H1 (cell line): ENCODE data around the gene ZNF831. TPM values are rescaled to one million over a fixed set of nuclear protein-coding genes. Genes with fewer than 3 reads are reported as not detected.

ENCODE experiments used
- CTCF ChIA-PET: fragments of 300-600 bp; sonication (Branson Sonifier 250); formaldehyde crosslinking; loops from one replicate; lab custom pipeline; 2021; ENCODE audit not compliant: partially characterized antibody; lab: Charles Lee
- POLR2A ChIA-PET: fragments of 300-600 bp; sonication (Branson Sonifier 250); formaldehyde crosslinking; loops from one replicate; lab custom pipeline; 2021; ENCODE audit warnings: inconsistent platforms; ENCODE audit not compliant: partially characterized antibody; lab: Charles Lee
- DNase-seq, 2 experiments: peaks; one replicate each; pipeline versions ENCODE4 v3.0.0 to v3.0.0-alpha.2; 2010 to 2022; ENCODE audit warnings: low spot score in 2 of 2, low read depth in 1 of 2, mixed read lengths in 1 of 2
- FAIRE-seq: peaks from 2 replicates; lab custom pipeline; 2011; peaks lifted over from hg19 to GRCh38; lab: Jason Lieb, UNC
- H2AFZ ChIP-seq: 2 replicates; pipeline ENCODE4 v1.8.1; 2012; ENCODE audit warnings: low read length, inconsistent platforms
- H2AK5ac ChIP-seq: 2 replicates; pipeline ENCODE4 v1.6.1; 2013; ENCODE audit warnings: low read depth, low read length
- H2BK120ac ChIP-seq: replicated peaks from 2 replicates; pipeline ENCODE3; 2013; ENCODE audit warnings: low read depth, low read length, inconsistent platforms
- H2BK12ac ChIP-seq: 2 replicates; pipeline ENCODE4 v1.6.1; 2013; ENCODE audit warnings: low read depth, low read length
- H2BK15ac ChIP-seq: 2 replicates; pipeline ENCODE4 v1.6.1; 2013; ENCODE audit warnings: low read length
- H2BK20ac ChIP-seq: 2 replicates; pipeline ENCODE4 v1.6.1; 2013; ENCODE audit warnings: low read length
- H2BK5ac ChIP-seq: 2 replicates; pipeline ENCODE4 v1.6.1; 2013; ENCODE audit warnings: low read depth, low read length
- H3K14ac ChIP-seq: 2 replicates; pipeline ENCODE4 v1.6.1; 2013; ENCODE audit warnings: inconsistent platforms; ENCODE audit not compliant: insufficient read length
- H3K18ac ChIP-seq: 2 replicates; pipeline ENCODE4 v1.6.1; 2013; ENCODE audit warnings: low read length; ENCODE audit errors: extremely low read depth
- H3K23ac ChIP-seq: 2 replicates; pipeline ENCODE4 v1.6.1; 2013; ENCODE audit warnings: inconsistent platforms; ENCODE audit not compliant: insufficient read length
- H3K23me2 ChIP-seq: 2 replicates; pipeline ENCODE4 v1.6.1; 2013; ENCODE audit warnings: low read depth, low read length
- H3K27ac ChIP-seq: 2 replicates; pipeline ENCODE4 v1.6.1; 2011; ENCODE audit warnings: low read depth, low read length, inconsistent platforms
- H3K27me3 ChIP-seq, 4 experiments: replicated peaks in 1 of 4; 1 replicate in 1 of 4; 2 replicates in 3 of 4; pipeline versions ENCODE4 v1.6.1 to v1.8.1; 2011 to 2013; ENCODE audit warnings: low read length in 3 of 4, mild to moderate bottlenecking in 3 of 4, inconsistent platforms in 2 of 4, mixed read lengths in 2 of 4, moderate library complexity in 1 of 4; ENCODE audit not compliant: control insufficient read depth in 3 of 4, insufficient read depth in 3 of 4; ENCODE audit errors: extremely low read depth in 1 of 4
- H3K36me3 ChIP-seq, 4 experiments: 2 replicates each; pipeline versions ENCODE4 v1.6.1 to v1.8.1; 2011 to 2013; ENCODE audit warnings: mild to moderate bottlenecking in 4 of 4, low read length in 3 of 4, moderate library complexity in 2 of 4, control low read depth in 1 of 4, inconsistent platforms in 1 of 4; ENCODE audit not compliant: insufficient read depth in 4 of 4, control insufficient read depth in 2 of 4
- H3K4ac ChIP-seq: replicated peaks from 2 replicates; pipeline ENCODE3; 2013; ENCODE audit warnings: low read length, low read depth, mixed read lengths, inconsistent platforms; ENCODE audit not compliant: insufficient read length
- H3K4me1 ChIP-seq, 4 experiments: replicated peaks in 1 of 4; 1 replicate in 1 of 4; 2 replicates in 3 of 4; pipeline versions ENCODE4 v1.6.1 to v1.8.1; 2011 to 2013; ENCODE audit warnings: low read length in 3 of 4, inconsistent platforms in 2 of 4, mixed read lengths in 1 of 4; ENCODE audit not compliant: insufficient read depth in 4 of 4, control insufficient read depth in 3 of 4
- H3K4me2 ChIP-seq, 2 experiments: 2 replicates each; pipeline versions ENCODE4 v1.6.1 to v1.8.1; 2011 to 2013; ENCODE audit warnings: low read depth in 2 of 2, low read length in 2 of 2, control low read depth in 1 of 2, inconsistent platforms in 1 of 2, mild to moderate bottlenecking in 1 of 2; ENCODE audit not compliant: insufficient read depth in 1 of 2
- H3K4me3 ChIP-seq, 4 experiments: fragments of 200-600, 300-600 bp in 1 of 4; sonication (generic), shearing (Covaris generic), sonication (Bioruptor Twin) in 1 of 4; 2 replicates each; pipeline versions ENCODE4 v1.5.1 to v1.8.1; 2011 to 2016; ENCODE audit warnings: low read length in 4 of 4, low read depth in 3 of 4, control low read depth in 2 of 4, inconsistent platforms in 2 of 4, mild to moderate bottlenecking in 2 of 4, mixed read lengths in 1 of 4, moderate library complexity in 1 of 4; ENCODE audit not compliant: insufficient read depth in 2 of 4; ENCODE audit errors: extremely low read depth in 1 of 4
- H3K56ac ChIP-seq: replicated peaks from 2 replicates; pipeline ENCODE3; 2013; ENCODE audit warnings: low read depth, mild to moderate bottlenecking, mixed read lengths, low read length, inconsistent platforms; ENCODE audit not compliant: insufficient read length
- H3K79me1 ChIP-seq: 2 replicates; pipeline ENCODE4 v1.6.1; 2013; ENCODE audit warnings: low read depth, low read length, control low read depth
- H3K79me2 ChIP-seq, 2 experiments: 2 replicates each; pipeline versions ENCODE4 v1.6.1 to v1.8.1; 2012 to 2013; ENCODE audit warnings: low read length in 2 of 2, mild to moderate bottlenecking in 2 of 2, inconsistent platforms in 1 of 2; ENCODE audit not compliant: insufficient read depth in 2 of 2, control insufficient read depth in 1 of 2
- H3K9ac ChIP-seq, 4 experiments: replicated peaks in 1 of 4; 1 replicate in 1 of 4; 2 replicates in 3 of 4; pipeline versions ENCODE4 v1.6.1 to v1.8.1; 2011 to 2013; ENCODE audit warnings: low read depth in 3 of 4, low read length in 3 of 4, control low read depth in 2 of 4, mild to moderate bottlenecking in 2 of 4, moderate library complexity in 2 of 4, inconsistent platforms in 1 of 4; ENCODE audit errors: extremely low read depth in 1 of 4
- H3K9me3 ChIP-seq, 2 experiments: 2 replicates each; pipeline versions ENCODE4 v1.6.1 to v1.8.1; 2012 to 2013; ENCODE audit warnings: mild to moderate bottlenecking in 2 of 2, moderate library complexity in 2 of 2, control low read depth in 1 of 2, inconsistent platforms in 1 of 2, low read depth in 1 of 2, low read length in 1 of 2, mixed read lengths in 1 of 2; ENCODE audit not compliant: insufficient read depth in 2 of 2
- H4K20me1 ChIP-seq, 2 experiments: replicated peaks in 1 of 2; 2 replicates each; pipeline versions ENCODE3 to v1.8.1; 2011 to 2013; ENCODE audit warnings: inconsistent platforms in 2 of 2, low read length in 2 of 2, mild to moderate bottlenecking in 1 of 2; ENCODE audit not compliant: insufficient read depth in 2 of 2, control insufficient read depth in 1 of 2
- H4K5ac ChIP-seq: 2 replicates; pipeline ENCODE4 v1.6.1; 2013; ENCODE audit warnings: low read length, low read depth, mixed read lengths, inconsistent platforms; ENCODE audit not compliant: insufficient read length
- H4K8ac ChIP-seq: 2 replicates; pipeline ENCODE4 v1.8.0; 2013; ENCODE audit warnings: mild to moderate bottlenecking, moderate library complexity, low read length, inconsistent platforms; ENCODE audit not compliant: insufficient read depth; ENCODE audit errors: extremely low read depth
- H4K91ac ChIP-seq: replicated peaks from 2 replicates; pipeline ENCODE3; 2013; ENCODE audit warnings: low read length, mixed read lengths, inconsistent platforms; ENCODE audit not compliant: insufficient read length
- ATF3 ChIP-seq: IDR thresholded peaks from 2 replicates; pipeline ENCODE4 v1.6.1; 2011; ENCODE audit warnings: low read depth, mild to moderate bottlenecking, low read length; ENCODE audit not compliant: insufficient read depth
- EGR1 ChIP-seq: IDR thresholded peaks from 2 replicates; pipeline ENCODE4 v1.6.1; 2011; ENCODE audit warnings: low read depth, low read length, borderline replicate concordance
- JUN ChIP-seq: IDR thresholded peaks from 2 replicates; pipeline ENCODE4 v1.6.1; 2011; ENCODE audit warnings: low read depth, mild to moderate bottlenecking, improper control_type of control experiment, low read length
- KDM1A ChIP-seq: fragments of 200-600, 300-600 bp; sonication (generic); IDR thresholded peaks from 2 replicates; pipeline ENCODE4 v1.7.1; 2016; ENCODE audit warnings: mild to moderate bottlenecking, low read length, borderline replicate concordance
- KDM4A ChIP-seq: IDR thresholded peaks from one replicate; pipeline ENCODE4 v1.7.1; 2012; ENCODE audit warnings: low read depth, mild to moderate bottlenecking, moderate library complexity, low read length, inconsistent platforms; ENCODE audit not compliant: severe bottlenecking
- PHF8 ChIP-seq: fragments of 200-600 bp; sonication (generic); conservative IDR thresholded peaks from 2 replicates; pipeline ENCODE4 v1.7.1; 2012; ENCODE audit warnings: low read depth, mild to moderate bottlenecking, inconsistent platforms, low read length, moderate library complexity
- RAD21 ChIP-seq, 2 experiments: IDR thresholded peaks in 1 of 2; conservative IDR thresholded peaks in 1 of 2; 2 replicates each; pipeline ENCODE4 v1.6.1; 2011; ENCODE audit warnings: low read depth in 2 of 2, low read length in 2 of 2, improper control_type of control experiment in 1 of 2, inconsistent platforms in 1 of 2, mild to moderate bottlenecking in 1 of 2, moderate library complexity in 1 of 2
- RFX5 ChIP-seq: IDR thresholded peaks from 2 replicates; pipeline ENCODE4 v1.6.1; 2011; ENCODE audit warnings: low read depth, low read length, improper control_type of control experiment, borderline replicate concordance
- TBP ChIP-seq: IDR thresholded peaks from 2 replicates; pipeline ENCODE4 v1.6.1; 2011; ENCODE audit warnings: low read depth, low read length, improper control_type of control experiment
- USF2 ChIP-seq: IDR thresholded peaks from 2 replicates; pipeline ENCODE4 v1.6.1; 2011; ENCODE audit warnings: low read length, improper control_type of control experiment
- WGBS, 2 experiments: shearing (Covaris generic) in 1 of 2; methylation state at CpG; one replicate each; pipeline versions ENCODE4 v1.1.6 to v1.1.7; 2013 to 2015; ENCODE audit warnings: low lambda C conversion rate in 2 of 2, mixed read lengths in 2 of 2, inconsistent platforms in 1 of 2, low coverage in 1 of 2, missing lambda C conversion rate in 1 of 2; ENCODE audit not compliant: insufficient replicate concordance in 2 of 2, insufficient coverage in 1 of 2, insufficient read length in 1 of 2; ENCODE audit errors: extremely low coverage in 1 of 2, missing lambda C conversion rate in 1 of 2; 5-methylcytosine and 5-hydroxymethylcytosine counted together
- polyA plus RNA-seq, 7 experiments: library from polyadenylated mRNA; depleted of rRNA in 3 of 7; stranded (reverse) in 5 of 7; unstranded in 2 of 7; fragments of >200 nt in 5 of 7; fragments of 200-250 nt in 2 of 7; gene quantifications; 1 replicate in 5 of 7; 2 replicates in 1 of 7; 4 replicates in 1 of 7; pipeline versions ENCODE4 v1.2.1 to v1.2.3, GENCODE V29; 2011 to 2013; ENCODE audit warnings: missing spikeins in 2 of 7, mixed read lengths in 2 of 7
- total RNA-seq: library from RNA; stranded (reverse); fragmentation: NEBNext Ultra II Directional; extraction: Animal tissue kit (Norgen Biotek cat#: 25700); gene quantifications from 2 replicates; pipeline ENCODE4 v1.2.1, GENCODE V29; 2021

The ZNF831 gene
- total and polyA plus RNA-seq, 2 of the 8 experiments (the other 6 are each of a cell fraction or from before 2014, with no cell fraction given) = not detected

GRCh38 chr20:59240006-59240405 lies 76.4 kb downstream of the ZNF831 start:
- DNase-seq (no peak), FAIRE-seq (no peak)
- Histone ChIP-seq H2BK120ac (no peak overlapping the region), H3K9ac (no peak overlapping the region), H3K14ac (no peak overlapping the region), H2AK5ac (no peak overlapping the region), H3K23ac (no peak overlapping the region), H2BK15ac (no peak overlapping the region), H3K4ac (no peak overlapping the region), H3K27me3 (no peaks in the 10 kb centered on the region), H2BK5ac (no peak overlapping the region), H4K20me1 (no peaks in the 10 kb centered on the region), H2BK20ac (no peak overlapping the region), H3K9me3 (no peaks in the 10 kb centered on the region), H3K56ac (no peak overlapping the region), H3K4me3 (no peak overlapping the region), H3K4me2 (no peak overlapping the region), H3K27ac (no peak overlapping the region), H4K5ac (no peak overlapping the region), H3K79me1 (no peaks in the 10 kb centered on the region), H2AFZ (no peak overlapping the region), H4K91ac (no peak overlapping the region), H3K79me2 (no peaks in the 10 kb centered on the region), H4K8ac (no peak overlapping the region), H3K4me1 (peaks cover 0 to under 1% (median 0%) of the 10 kb centered on the region in 4 experiments; a peak in 1 of 7 replicates), H3K36me3 (no peaks in the 10 kb centered on the region), H2BK12ac (no peak overlapping the region), H3K18ac (no peak overlapping the region), H3K23me2 (no peaks in the 10 kb centered on the region)
- 85% methylated on average over 4 of the region's 4 CpGs; no CpG with 5 or more reads in 1 of the 2 experiments for WGBS, 2 experiments
- POLR2A ChIA-PET = interaction anchor here (0.7 kb wide), 1 partner anchor 145 kb away, joined by 4 read pairs; no protein-coding TSS in a partner anchor
- TF ChIP-seq RFX5 (no peak), RAD21 (IDR thresholded peaks at IDR 0.05 in 1 of 2, conservative IDR thresholded peaks at IDR 0.05 in 1 of 2; ENCODE audit: low read depth in 2 of 2, low read length in 2 of 2) (no peak), TBP (no peak), USF2 (no peak), EGR1 (no peak), KDM4A (no peak), KDM1A (no peak), ATF3 (no peak), JUN (no peak), PHF8 (no peak)
- CTCF ChIA-PET = no interaction called here
